GM18499 (cell line): Measurements from ENCODE around the gene VPS45.

Experiments
- ATAC-seq: cut with Tn5 transposase; IDR thresholded peaks from one replicate; pipeline ENCODE4 v1.9.1; 2021; ENCODE audit warnings: moderate number of reproducible peaks; ENCODE audit not compliant: insufficient read depth, unreplicated experiment

Gene VPS45

GRCh38 chr1:150155413-150156071 is 88.0 kb downstream of the VPS45 start:
- no peak for ATAC-seq

- no peak for ATAC-seq
Measured at GRCh38 chr1:150156868-150157603, 89.5 kb downstream of the VPS45 start.

DNA sequence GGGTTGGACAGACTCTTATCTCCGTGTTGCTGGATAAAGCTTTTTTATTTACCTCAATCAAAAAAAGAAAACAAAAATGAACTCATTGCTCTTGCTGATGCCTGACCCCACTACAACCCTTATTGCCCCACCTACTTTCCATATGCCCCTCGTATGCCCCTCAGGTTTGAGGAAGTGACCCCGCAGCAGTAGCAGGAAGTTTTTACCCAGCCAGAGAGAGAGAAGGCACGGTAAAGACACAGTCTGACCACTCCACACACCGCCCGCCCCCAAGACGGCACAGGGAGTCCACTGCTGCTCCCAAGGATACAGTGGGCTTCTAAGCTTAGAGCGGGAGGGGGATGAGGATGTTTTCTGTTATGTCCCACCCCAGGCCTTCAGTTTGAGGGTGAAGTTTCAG is 92.0 kb downstream of the VPS45 start:
- no peak for ATAC-seq

DNA sequence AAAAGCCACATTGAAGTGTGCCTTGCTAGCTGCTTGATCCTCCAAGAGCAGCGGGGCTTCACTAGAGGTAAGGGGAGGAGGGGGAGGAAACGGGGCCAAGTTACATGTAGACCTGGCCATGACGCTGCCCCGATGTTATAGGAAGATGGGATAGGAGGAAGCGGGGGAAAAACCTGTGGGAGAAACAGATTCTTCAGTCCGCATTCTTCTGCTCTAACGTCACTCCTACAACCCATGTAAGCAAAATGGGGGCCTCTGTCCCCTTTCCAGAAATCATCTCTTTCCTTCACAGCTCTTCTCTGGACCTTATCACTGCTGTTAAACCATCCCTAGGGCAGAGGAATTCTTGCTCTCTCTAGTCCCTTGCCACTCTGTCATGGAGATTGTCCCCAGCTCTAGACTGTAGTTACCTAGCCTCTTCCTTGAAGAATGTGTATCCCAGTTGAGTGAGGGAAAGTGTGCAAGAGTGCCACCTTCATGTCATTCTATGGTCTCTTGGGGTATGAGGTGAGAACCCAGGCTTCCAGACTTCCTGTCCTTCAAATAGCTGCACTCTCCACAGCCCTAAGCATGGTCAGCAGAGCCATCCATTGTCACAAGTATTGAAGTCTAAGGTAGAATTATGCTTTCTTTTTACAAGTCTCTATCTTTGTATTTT is 93.5 kb downstream of the VPS45 start:
- ATAC-seq = no peak

DNA sequence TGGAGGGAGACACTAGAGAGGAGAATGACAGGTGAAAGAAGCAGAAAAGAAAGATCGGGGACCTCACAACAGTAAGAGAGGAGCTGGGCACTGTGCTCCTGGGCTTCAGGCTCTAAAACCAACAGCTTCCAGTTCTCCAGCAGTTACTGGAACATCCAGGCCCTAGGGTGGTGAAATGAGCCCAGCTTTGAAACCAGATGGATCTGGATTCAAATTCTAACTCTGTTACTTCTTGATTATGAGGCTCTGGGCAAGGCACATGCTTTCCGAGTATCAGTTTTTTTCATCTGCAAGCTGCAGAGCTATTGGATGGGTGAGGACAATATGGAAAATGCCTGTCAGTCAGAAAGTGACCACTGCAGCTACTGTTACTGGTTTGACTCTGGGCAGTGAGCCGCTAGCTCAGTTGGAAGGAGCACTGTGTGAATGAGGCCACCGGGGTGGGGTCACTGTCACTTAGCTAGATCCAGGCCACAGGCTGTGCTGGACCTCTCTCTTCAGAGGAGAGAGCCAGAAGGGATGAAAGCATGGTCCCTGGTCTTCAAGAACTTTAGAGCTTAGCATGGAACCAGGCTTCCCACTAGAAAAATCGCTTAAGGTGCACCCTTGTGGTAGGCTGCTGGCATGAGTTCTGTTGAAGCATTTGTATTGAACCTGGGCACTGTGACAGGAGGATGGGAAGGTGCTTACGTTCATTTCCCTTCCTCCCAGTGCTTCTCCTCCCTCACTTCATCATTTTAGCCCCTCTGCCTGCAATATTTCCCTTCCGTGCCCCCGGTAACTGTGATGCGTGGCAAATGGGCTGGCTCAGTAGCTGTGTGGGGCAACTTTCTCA is 94.4 kb downstream of the VPS45 start:
- no peak for ATAC-seq

GRCh38 chr1:150162582-150162861 is 94.9 kb downstream of the VPS45 start:
- no peak for ATAC-seq

DNA sequence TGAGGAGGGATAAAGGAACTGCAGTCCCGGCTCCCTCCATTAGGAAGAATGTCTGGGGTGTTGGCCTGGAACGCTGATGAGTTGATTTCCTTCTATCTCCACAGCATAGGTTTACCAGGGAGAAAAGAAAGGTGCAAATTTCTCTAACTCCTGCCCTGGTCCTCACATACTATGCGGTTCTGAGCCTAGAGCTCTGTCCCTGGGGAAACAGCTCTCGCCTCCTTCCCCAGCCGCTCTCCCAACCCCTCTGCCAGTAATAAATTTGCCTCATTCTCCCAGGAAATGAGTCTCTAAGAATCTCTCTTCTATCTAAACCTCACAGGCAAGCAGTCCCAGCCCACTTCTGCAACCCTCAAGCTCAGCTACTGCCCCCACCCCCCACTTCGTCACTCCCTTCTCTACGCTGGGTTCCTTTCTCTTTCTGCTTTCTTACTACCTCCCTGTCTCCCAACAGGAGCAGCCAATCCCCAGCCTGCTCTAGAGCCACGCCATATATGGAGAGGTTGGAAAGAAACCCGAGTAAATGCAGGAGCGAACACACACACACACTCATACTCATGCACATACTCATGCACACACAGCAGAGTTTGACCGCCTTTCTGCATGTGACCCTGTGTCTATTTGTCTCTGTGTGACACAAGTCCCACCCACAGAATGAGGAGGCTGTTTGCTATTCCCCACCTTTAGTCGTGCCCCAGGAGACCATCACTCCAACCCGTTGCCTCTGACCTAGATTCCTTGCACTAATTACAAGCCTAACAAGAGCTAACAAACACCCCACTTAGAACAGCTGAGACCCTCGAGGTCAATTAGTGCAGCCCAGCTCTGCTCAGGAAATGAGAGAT is 95.5 kb downstream of the VPS45 start:
- ATAC-seq = no peak

- no peak for ATAC-seq
Measured at GRCh38 chr1:150164224-150164623, 96.6 kb downstream of the VPS45 start.

DNA sequence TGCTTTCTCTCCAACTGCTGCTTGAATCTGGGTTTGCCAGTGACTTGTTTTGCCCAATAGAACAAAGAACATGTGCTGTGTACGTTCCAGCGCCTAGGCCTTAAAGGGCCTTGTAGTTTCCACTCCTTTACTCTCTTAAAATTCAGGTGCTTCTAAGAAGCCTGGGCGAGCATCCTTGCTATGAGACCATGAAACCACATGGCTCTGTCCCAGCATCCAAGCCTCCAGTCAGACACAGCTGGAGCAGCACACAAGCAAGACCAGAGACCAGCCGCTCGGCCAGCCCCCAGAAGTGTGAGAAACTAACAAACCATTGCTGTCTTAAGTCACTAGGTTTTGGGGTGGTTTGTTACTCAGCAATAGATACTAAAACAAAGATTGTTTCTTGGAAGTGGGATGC is 97.2 kb downstream of the VPS45 start:
- ATAC-seq = no peak

DNA sequence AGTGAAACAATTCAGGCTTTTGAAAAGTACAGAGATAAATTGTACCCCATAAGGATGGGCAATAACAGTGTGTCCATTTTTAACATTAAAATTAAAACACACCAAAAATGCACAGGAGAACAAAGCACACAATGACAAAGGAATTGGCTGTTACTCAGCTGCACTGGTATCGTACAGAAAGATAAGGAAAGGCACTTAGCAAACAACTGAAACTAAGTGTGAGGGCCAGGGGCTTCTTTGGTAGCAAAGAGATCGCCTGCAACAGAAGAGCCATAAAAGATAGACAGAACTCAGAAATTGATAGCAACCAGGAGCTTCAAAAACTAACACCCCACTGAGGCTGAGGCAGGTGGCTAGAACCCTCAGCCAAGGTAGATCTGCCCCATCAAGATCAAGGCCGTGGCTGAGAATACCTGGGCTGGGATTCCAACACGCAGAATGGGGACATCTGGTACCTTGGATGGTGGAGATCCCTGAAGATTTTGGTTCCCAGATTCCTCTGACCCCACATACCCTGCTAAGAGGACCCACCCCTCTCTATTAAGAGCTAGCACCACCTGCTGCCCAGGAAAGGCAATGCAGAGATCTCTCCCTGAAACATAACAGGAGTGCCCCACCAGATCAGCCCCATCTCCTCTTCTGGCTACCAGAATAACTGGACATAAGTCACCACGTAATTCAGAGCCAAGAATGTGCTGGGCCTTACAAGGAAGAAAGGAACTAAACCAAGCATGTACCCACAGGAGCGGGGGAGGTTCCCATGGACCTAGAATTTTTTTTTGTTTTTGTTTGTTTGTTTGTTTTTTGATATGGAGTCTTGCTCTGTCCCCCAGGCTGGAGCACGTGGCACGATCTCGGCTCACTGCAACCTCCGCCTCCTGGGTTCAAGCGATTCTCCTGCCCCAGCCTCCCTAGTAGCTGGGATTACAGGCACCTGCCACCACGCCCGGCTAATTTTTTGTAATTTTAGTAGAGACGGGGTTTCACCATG is 98.3 kb downstream of the VPS45 start:
- no peak for ATAC-seq

GRCh38 chr1:150168960-150169601 is 101.5 kb downstream of the VPS45 start:
- no peak for ATAC-seq

GRCh38 chr1:150171801-150172200 is 104.2 kb downstream of the VPS45 start:
- ATAC-seq = no peak

DNA sequence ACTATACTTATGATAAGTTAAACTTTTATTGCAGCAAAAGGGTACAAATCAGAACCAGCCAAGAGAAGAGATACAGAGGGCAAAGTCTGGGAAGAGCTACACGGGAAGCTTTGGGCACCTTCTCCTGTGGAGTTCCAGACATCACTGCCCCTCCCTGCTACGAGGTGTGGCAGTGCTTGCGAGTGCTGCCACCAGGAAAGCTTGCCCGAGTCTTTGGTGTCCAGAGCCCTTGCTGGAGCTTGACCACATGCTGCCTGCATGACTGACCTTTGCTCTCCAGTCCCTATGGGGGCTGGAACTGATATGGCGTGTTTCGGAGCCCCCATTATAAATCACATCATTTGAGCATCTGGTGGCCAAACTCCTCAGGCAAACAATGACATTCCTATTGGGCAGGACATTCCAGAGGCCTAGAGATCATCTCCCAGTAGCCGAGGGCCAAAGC is 105.6 kb downstream of the VPS45 start:
- ATAC-seq = no peak

DNA sequence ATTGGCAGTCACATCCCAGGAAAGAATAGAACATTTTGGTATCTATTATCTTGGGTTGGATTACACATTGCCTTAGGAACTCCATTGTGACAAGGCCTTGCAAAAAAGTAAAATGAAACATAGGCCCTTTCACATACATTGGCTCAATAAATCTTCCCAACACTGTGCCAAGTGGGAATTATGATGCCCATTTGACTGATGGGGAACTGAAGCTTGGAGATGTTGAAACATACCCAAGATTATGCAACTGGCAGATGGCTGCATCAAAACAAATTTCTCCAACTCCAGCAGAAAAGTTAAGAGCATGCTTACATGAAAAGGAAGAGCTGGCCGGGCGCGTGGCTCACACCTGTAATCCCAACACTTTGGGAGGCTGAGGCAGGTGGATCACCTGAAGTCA is 109.0 kb downstream of the VPS45 start:
- no peak for ATAC-seq

DNA sequence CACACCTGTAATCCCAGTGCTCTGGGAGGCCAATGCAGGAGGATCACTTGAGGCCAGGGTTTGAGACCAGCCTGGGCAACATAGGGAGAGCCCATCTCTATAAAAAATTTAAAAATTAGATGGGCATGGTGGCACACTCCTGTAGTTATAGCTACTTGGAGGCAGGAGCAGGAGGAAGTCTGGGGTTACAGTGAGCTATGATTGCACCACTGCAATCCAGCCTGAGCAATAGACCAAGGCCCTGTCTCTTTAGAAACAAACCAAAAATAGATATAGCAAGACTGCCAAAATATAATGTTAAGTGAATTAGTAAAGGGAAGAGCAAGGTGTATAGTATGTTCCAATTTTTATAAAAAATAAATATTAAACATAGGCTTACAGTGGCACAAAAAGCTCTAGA is 111.0 kb downstream of the VPS45 start:
- no peak for ATAC-seq

DNA sequence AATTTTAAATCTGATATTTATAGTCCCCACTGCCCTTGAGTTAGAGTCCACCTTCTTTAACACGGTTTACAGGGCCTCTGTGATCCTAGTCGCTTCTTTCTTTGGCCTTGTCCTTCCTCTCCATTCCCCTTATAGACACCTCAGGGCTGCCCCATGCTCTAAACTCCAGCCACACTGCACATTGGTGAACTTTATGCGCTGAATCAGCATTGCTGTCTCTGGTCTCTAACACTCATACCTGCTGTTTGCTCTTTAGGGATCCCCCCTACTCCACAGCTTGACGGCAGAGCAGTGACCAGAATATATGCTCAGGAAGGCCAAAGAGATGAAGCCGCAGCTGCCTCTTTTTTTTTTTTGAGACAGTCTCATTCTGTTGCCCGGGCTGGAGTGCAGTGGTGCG is 112.3 kb downstream of the VPS45 start:
- no peak for ATAC-seq

DNA sequence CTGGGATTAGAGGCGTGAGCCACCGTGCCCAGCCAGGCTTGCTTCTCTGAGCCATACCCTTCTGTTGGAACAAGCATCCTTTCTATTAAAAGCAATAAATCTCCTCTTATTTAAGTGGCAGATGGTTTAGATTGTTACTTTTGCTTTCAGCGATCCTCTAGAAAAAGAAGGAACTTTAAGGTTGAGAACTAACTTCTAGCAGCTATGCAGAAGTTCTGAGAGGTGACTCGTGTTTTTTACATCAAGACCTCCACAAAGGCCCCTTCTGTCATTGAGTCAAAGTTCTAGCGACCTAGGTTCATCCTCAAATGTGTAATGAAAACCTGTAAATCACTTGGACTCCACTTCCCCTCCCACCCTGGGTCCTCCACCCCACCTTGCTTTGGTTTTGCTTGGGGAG is 112.9 kb downstream of the VPS45 start:
- ATAC-seq = no peak

DNA sequence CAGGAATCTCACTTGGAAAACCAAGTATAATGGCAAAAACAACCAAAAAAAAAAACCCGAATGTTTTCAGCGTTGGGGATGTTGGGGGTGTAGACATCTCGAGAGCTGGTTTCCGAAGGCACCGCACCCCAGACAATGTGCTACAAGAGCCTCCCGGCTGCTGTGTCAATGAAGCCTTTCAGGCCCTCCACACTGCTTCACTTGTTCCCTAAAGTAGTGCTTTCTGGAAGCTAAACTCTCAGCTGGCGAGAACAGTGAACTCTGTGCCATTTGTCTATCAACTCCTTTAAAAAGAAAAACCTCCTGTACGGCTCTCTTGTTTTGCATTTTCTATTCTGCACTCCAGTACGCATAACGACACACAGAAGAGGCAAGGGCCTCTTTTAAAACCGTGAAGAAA is 114.7 kb downstream of the VPS45 start:
- ATAC-seq = no peak
